ENCODE measurements around the gene RPL32. TPM values are rescaled to one million over a fixed set of nuclear protein-coding genes. Genes with fewer than 3 reads are reported as not detected.

Gene RPL32
- polyA plus RNA-seq, 1 of the 3 experiments (the other 2 are of a cell fraction), result 2,311 TPM

GRCh38 chr3:12799525-12800440, 41.6 kb downstream of the RPL32 start:
- Histone ChIP-seq H3K27me3 (ENCODE audit: insufficient read depth) (no peaks in the 10 kb centered on the region), H3K4me2 (no peak overlapping the region), H4K20me1 (ENCODE audit: insufficient read depth) (no peaks in the 10 kb centered on the region), H3K79me2 (ENCODE audit: insufficient read depth) (no peaks in the 10 kb centered on the region), H3K27ac (ENCODE audit: low read depth in 2 of 2, low read length in 1 of 2) (no peak overlapping the region), H3K36me3 (replicated peaks in 1 of 2; ENCODE audit: control insufficient read depth in 1 of 2, insufficient read depth in 2 of 2, low read length in 1 of 2) (no peaks in the 10 kb centered on the region), H2AFZ (ENCODE audit: low read depth) (no peak overlapping the region), H3K9me2 (no peaks in the 10 kb centered on the region), H3K4me1 (ENCODE audit: control insufficient read depth in 1 of 2, insufficient read depth in 2 of 2, low read depth in 1 of 2, low read length in 1 of 2) (peaks cover 0 to 5% of the 10 kb centered on the region in 2 experiments; a peak in 2 of 4 replicates), H3K9me3 (no peaks in the 10 kb centered on the region), H3K4me3 (ENCODE audit: low read depth in 2 of 2, low read length in 1 of 2) (no peak overlapping the region), H3F3A (replicated peaks; ENCODE audit: insufficient read depth) (peaks cover 3% of the 10 kb centered on the region), H3K9ac (no peak overlapping the region)
- ChIA-PET CTCF (interaction anchor here (1.2 to 2.2 kb wide), 5 partner anchors 11 to 93 kb away, joined by 3 to 11 read pairs (median 4); no protein-coding TSS in a partner anchor), POLR2A (no interaction called here)
- no peak for DNase-seq
- TF ChIP-seq ZBTB33 (IDR thresholded peaks at IDR 0.05; ENCODE audit: borderline replicate concordance, low read depth), result no peak
- no peak for TF ChIP-seq ELF1 (IDR thresholded peaks at IDR 0.05)
- TF ChIP-seq POLR2AphosphoS5 (IDR thresholded peaks at IDR 0.05; ENCODE audit: low read depth, low read length), result no peak
- TF ChIP-seq GABPA (IDR thresholded peaks at IDR 0.05; ENCODE audit: low read depth), result no peak
- TF ChIP-seq SIN3A (IDR thresholded peaks at IDR 0.05; ENCODE audit: borderline replicate concordance, low read depth, low read length), result no peak
- TF ChIP-seq CHD2 (IDR thresholded peaks at IDR 0.05; ENCODE audit: low read length, partially characterized antibody), result no peak
- no peak for TF ChIP-seq NFIC (IDR thresholded peaks at IDR 0.05; ENCODE audit: borderline replicate concordance)
- TF ChIP-seq, protein P1, sequence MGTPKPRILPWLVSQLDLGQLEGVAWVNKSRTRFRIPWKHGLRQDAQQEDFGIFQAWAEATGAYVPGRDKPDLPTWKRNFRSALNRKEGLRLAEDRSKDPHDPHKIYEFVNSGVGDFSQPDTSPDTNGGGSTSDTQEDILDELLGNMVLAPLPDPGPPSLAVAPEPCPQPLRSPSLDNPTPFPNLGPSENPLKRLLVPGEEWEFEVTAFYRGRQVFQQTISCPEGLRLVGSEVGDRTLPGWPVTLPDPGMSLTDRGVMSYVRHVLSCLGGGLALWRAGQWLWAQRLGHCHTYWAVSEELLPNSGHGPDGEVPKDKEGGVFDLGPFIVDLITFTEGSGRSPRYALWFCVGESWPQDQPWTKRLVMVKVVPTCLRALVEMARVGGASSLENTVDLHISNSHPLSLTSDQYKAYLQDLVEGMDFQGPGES (IDR thresholded peaks at IDR 0.05; ENCODE audit: low read depth, low read length), result no peak
- TF ChIP-seq FOXJ3 (CRISPR knock-in tag; IDR thresholded peaks at IDR 0.05), result no peak
- no peak for TF ChIP-seq YY1 (IDR thresholded peaks at IDR 0.05; ENCODE audit: low read depth)
- no peak for TF ChIP-seq NRF1 (IDR thresholded peaks at IDR 0.05; ENCODE audit: low read depth, low read length)
- no peak for TF ChIP-seq CTCF (IDR thresholded peaks at IDR 0.05)
- no peak for TF ChIP-seq MXI1 (IDR thresholded peaks at IDR 0.05; ENCODE audit: low read depth, low read length)
- TF ChIP-seq GATA2 (CRISPR knock-in tag; IDR thresholded peaks at IDR 0.05), result no peak
- no peak for TF ChIP-seq TEAD4 (IDR thresholded peaks at IDR 0.05; ENCODE audit: borderline replicate concordance, insufficient read depth)
- TF ChIP-seq JUND (IDR thresholded peaks at IDR 0.05), result no peak
- no peak for TF ChIP-seq TAF1 (IDR thresholded peaks at IDR 0.05; ENCODE audit: borderline replicate concordance, low read depth, low read length)
- WGBS (ENCODE audit: low lambda C conversion rate), result 97% methylated on average over 3 of the region's 7 CpGs

Measured in SK-N-SH (cell line).